ENCODE results near the gene DNAJC24. TPM values are rescaled to one million over a fixed set of nuclear protein-coding genes. Genes with fewer than 3 reads are reported as not detected.

The DNAJC24 gene
- total and polyA plus RNA-seq, 4 donors = 4.9 to 25.4 (median 9.7) TPM

- H3K4me1 ChIP-seq (ENCODE audit: control insufficient read depth in 5 of 5, insufficient read depth in 5 of 5, low read length in 5 of 5) = no peaks in the 10 kb centered on the region
- H3K9me3 ChIP-seq (ENCODE audit: control insufficient read depth in 4 of 4, insufficient read depth in 3 of 4, low read length in 3 of 4) = peaks cover 0 to 7% (median 2%) of the 10 kb centered on the region in 4 donors
- WGBS, 2 donors = 15 to 45% methylated on average over 2 of the region's 2 CpGs
- H3K27ac ChIP-seq (ENCODE audit: low read depth in 1 of 2, low read length in 1 of 2) = no peak overlapping the region
- no peak overlapping the region for H3K9ac ChIP-seq (ENCODE audit: insufficient read depth in 1 of 2, low read length in 2 of 2)
- H3K4me3 ChIP-seq = no peak overlapping the region
- TF ChIP-seq CTCF (IDR thresholded peaks at IDR 0.05; ENCODE audit: control extremely low read depth, extremely low read depth) = no peak
- ATAC-seq (ENCODE audit: insufficient read depth, low FRiP score) (no peak), DNase-seq (no peak)
- H3K36me3 ChIP-seq (ENCODE audit: control insufficient read depth in 4 of 4, insufficient read depth in 4 of 4, low read length in 4 of 4) = no peaks in the 10 kb centered on the region
- H3K27me3 ChIP-seq (ENCODE audit: control insufficient read depth in 3 of 3, insufficient read depth in 3 of 3, low read length in 2 of 3) = no peaks in the 10 kb centered on the region
Observed at GRCh38 chr11:31337806-31338205, 31.9 kb upstream of the DNAJC24 start.

GRCh38 chr11:31340903-31341572 lies 28.6 kb upstream of the DNAJC24 start:
- TF ChIP-seq CTCF (IDR thresholded peaks at IDR 0.05; ENCODE audit: control extremely low read depth, extremely low read depth) = no peak
- no peak for ATAC-seq (ENCODE audit: insufficient read depth, low FRiP score)
- H3K4me1 ChIP-seq (ENCODE audit: control insufficient read depth in 5 of 5, insufficient read depth in 5 of 5, low read length in 5 of 5) = no peaks in the 10 kb centered on the region
- H3K4me3 ChIP-seq = no peak overlapping the region
- H3K9ac ChIP-seq (ENCODE audit: insufficient read depth in 1 of 2, low read length in 2 of 2) = no peak overlapping the region
- H3K27me3 ChIP-seq (ENCODE audit: control insufficient read depth in 3 of 3, insufficient read depth in 3 of 3, low read length in 2 of 3) = no peaks in the 10 kb centered on the region
- H3K9me3 ChIP-seq (ENCODE audit: control insufficient read depth in 4 of 4, insufficient read depth in 3 of 4, low read length in 3 of 4) = no peaks in the 10 kb centered on the region
- H3K27ac ChIP-seq (ENCODE audit: low read depth in 1 of 2, low read length in 1 of 2) = no peak overlapping the region
- peak in 2 of 3 donors; percentile 3 to 12 for DNase-seq
- 90 to 95% methylated on average over 5 of the region's 5 CpGs for WGBS, 2 donors
- H3K36me3 ChIP-seq (ENCODE audit: control insufficient read depth in 4 of 4, insufficient read depth in 4 of 4, low read length in 4 of 4) = no peaks in the 10 kb centered on the region

- H3K36me3 ChIP-seq (ENCODE audit: control insufficient read depth in 4 of 4, insufficient read depth in 4 of 4, low read length in 4 of 4) = no peaks in the 10 kb centered on the region
- H3K27me3 ChIP-seq (ENCODE audit: control insufficient read depth in 3 of 3, insufficient read depth in 3 of 3, low read length in 2 of 3) = peaks cover 0 to 5% (median 0%) of the 10 kb centered on the region in 3 donors
- TF ChIP-seq CTCF (IDR thresholded peaks at IDR 0.05; ENCODE audit: control extremely low read depth, extremely low read depth) = no peak
- H3K9me3 ChIP-seq (ENCODE audit: control insufficient read depth in 4 of 4, insufficient read depth in 3 of 4, low read length in 3 of 4) = no peaks in the 10 kb centered on the region
- DNase-seq (no peak), ATAC-seq (ENCODE audit: insufficient read depth, low FRiP score) (no peak)
- no peak overlapping the region for H3K4me3 ChIP-seq
- H3K27ac ChIP-seq (ENCODE audit: low read depth in 1 of 2, low read length in 1 of 2) = no peak overlapping the region
- H3K9ac ChIP-seq (ENCODE audit: insufficient read depth in 1 of 2, low read length in 2 of 2) = no peak overlapping the region
- no peaks in the 10 kb centered on the region for H3K4me1 ChIP-seq (ENCODE audit: control insufficient read depth in 5 of 5, insufficient read depth in 5 of 5, low read length in 5 of 5)
Observed at GRCh38 chr11:31351168-31351567, 18.5 kb upstream of the DNAJC24 start.

- Histone ChIP-seq H3K27ac (ENCODE audit: low read depth in 1 of 2, low read length in 1 of 2) (no peak overlapping the region), H3K9ac (ENCODE audit: insufficient read depth in 1 of 2, low read length in 2 of 2) (no peak overlapping the region), H3K4me3 (no peak overlapping the region), H3K27me3 (ENCODE audit: control insufficient read depth in 3 of 3, insufficient read depth in 3 of 3, low read length in 2 of 3) (peaks cover 0 to 5% (median 0%) of the 10 kb centered on the region in 3 donors), H3K36me3 (ENCODE audit: control insufficient read depth in 4 of 4, insufficient read depth in 4 of 4, low read length in 4 of 4) (no peaks in the 10 kb centered on the region), H3K4me1 (ENCODE audit: control insufficient read depth in 5 of 5, insufficient read depth in 5 of 5, low read length in 5 of 5) (no peaks in the 10 kb centered on the region), H3K9me3 (ENCODE audit: control insufficient read depth in 4 of 4, insufficient read depth in 3 of 4, low read length in 3 of 4) (no peaks in the 10 kb centered on the region)
- WGBS, 2 donors = 49 to 50% methylated on average over 2 of the region's 2 CpGs
- TF ChIP-seq CTCF (IDR thresholded peaks at IDR 0.05; ENCODE audit: control extremely low read depth, extremely low read depth) = no peak
- DNase-seq (peak in 1 of 3 donors; percentile 23), ATAC-seq (ENCODE audit: insufficient read depth, low FRiP score) (no peak)
Observed at GRCh38 chr11:31355131-31355530, 14.5 kb upstream of the DNAJC24 start.
